ENCODE measurements around the gene SSR2. TPM values are rescaled to one million over a fixed set of nuclear protein-coding genes. Genes with fewer than 3 reads are reported as not detected.

SSR2 gene
- total RNA-seq, 4 donors from 2014 or later: 197 to 397 (median 308) TPM

- no peak for ATAC-seq (ENCODE audit: low FRiP score)
- TF ChIP-seq, protein P1, sequence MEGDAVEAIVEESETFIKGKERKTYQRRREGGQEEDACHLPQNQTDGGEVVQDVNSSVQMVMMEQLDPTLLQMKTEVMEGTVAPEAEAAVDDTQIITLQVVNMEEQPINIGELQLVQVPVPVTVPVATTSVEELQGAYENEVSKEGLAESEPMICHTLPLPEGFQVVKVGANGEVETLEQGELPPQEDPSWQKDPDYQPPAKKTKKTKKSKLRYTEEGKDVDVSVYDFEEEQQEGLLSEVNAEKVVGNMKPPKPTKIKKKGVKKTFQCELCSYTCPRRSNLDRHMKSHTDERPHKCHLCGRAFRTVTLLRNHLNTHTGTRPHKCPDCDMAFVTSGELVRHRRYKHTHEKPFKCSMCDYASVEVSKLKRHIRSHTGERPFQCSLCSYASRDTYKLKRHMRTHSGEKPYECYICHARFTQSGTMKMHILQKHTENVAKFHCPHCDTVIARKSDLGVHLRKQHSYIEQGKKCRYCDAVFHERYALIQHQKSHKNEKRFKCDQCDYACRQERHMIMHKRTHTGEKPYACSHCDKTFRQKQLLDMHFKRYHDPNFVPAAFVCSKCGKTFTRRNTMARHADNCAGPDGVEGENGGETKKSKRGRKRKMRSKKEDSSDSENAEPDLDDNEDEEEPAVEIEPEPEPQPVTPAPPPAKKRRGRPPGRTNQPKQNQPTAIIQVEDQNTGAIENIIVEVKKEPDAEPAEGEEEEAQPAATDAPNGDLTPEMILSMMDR (IDR thresholded peaks at IDR 0.05): no peak
- DNase-seq (ENCODE audit: low spot score): no peak
These were observed 47.0 kb downstream of the SSR2 start for GRCh38 chr1:155973723-155974122.

- TF ChIP-seq, protein P1 (IDR thresholded peaks at IDR 0.05): no peak
- DNase-seq (ENCODE audit: low spot score) (no peak), ATAC-seq (ENCODE audit: low FRiP score) (no peak)
These were observed 48.6 kb downstream of the SSR2 start for GRCh38 chr1:155971910-155972809.

GRCh38 chr1:155970531-155971167 lies 50.1 kb downstream of the SSR2 start:
- TF ChIP-seq, protein P1 (IDR thresholded peaks at IDR 0.05): no peak
- DNase-seq (ENCODE audit: low spot score): no peak
- ATAC-seq (ENCODE audit: low FRiP score): peak; percentile 79

- TF ChIP-seq, protein P1 (IDR thresholded peaks at IDR 0.05): no peak
- ATAC-seq (ENCODE audit: low FRiP score) (no peak), DNase-seq (ENCODE audit: low spot score) (no peak)
These were observed 51.4 kb downstream of the SSR2 start for GRCh38 chr1:155969377-155969791.

GRCh38 chr1:155968670-155969069 lies 52.1 kb downstream of the SSR2 start:
- DNase-seq (ENCODE audit: low spot score) (no peak), ATAC-seq (ENCODE audit: low FRiP score) (no peak)
- TF ChIP-seq, protein P1 (IDR thresholded peaks at IDR 0.05): no peak

GRCh38 chr1:155968051-155968400 lies 52.7 kb downstream of the SSR2 start:
- TF ChIP-seq, protein P1 (IDR thresholded peaks at IDR 0.05): no peak
- ATAC-seq (ENCODE audit: low FRiP score): no peak
- DNase-seq (ENCODE audit: low spot score): no peak

Data from omental fat pad (tissue), 4 donors.